ENCODE measurements around the gene MIP. TPM values are rescaled to one million over a fixed set of nuclear protein-coding genes. Genes with fewer than 3 reads are reported as not detected.

MIP gene
- total and polyA plus RNA-seq, 10 of the 15 experiments (the other 5 are each of a cell fraction or from before 2014, with no cell fraction given) = 0.04 to 0.18 (median 0.11) TPM; not detected in 3

GRCh38 chr12:56448860-56449621 lies 5.4 kb downstream of the MIP start, which contains the start of gene TIMELESS (continued):
- TF ChIP-seq, protein P1, sequence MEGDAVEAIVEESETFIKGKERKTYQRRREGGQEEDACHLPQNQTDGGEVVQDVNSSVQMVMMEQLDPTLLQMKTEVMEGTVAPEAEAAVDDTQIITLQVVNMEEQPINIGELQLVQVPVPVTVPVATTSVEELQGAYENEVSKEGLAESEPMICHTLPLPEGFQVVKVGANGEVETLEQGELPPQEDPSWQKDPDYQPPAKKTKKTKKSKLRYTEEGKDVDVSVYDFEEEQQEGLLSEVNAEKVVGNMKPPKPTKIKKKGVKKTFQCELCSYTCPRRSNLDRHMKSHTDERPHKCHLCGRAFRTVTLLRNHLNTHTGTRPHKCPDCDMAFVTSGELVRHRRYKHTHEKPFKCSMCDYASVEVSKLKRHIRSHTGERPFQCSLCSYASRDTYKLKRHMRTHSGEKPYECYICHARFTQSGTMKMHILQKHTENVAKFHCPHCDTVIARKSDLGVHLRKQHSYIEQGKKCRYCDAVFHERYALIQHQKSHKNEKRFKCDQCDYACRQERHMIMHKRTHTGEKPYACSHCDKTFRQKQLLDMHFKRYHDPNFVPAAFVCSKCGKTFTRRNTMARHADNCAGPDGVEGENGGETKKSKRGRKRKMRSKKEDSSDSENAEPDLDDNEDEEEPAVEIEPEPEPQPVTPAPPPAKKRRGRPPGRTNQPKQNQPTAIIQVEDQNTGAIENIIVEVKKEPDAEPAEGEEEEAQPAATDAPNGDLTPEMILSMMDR (IDR thresholded peaks at IDR 0.05 in 2 of 3, conservative IDR thresholded peaks at IDR 0.05 in 1 of 3; ENCODE audit: control insufficient read depth in 2 of 3, extremely low read depth in 1 of 3, insufficient read depth in 1 of 3, low read depth in 3 of 3, low read length in 3 of 3) = no peak
- TF ChIP-seq EGR1 (IDR thresholded peaks at IDR 0.05; ENCODE audit: borderline replicate concordance in 1 of 2, low read depth in 2 of 2, low read length in 2 of 2) (no peak), REST (IDR thresholded peaks at IDR 0.05; ENCODE audit: low read depth, low read length) (no peak), KAT2A (conservative IDR thresholded peaks at IDR 0.05; ENCODE audit: control insufficient read depth, low read depth, low read length) (no peak), RAD21 (IDR thresholded peaks at IDR 0.05; ENCODE audit: insufficient read depth, low read depth, low read length) (no peak), MYB (IDR thresholded peaks at IDR 0.05; ENCODE audit: borderline replicate concordance, low read depth, low read length) (no peak), IRF4 (IDR thresholded peaks at IDR 0.05; ENCODE audit: low read depth, low read length) (no peak), RB1 (IDR thresholded peaks at IDR 0.05; ENCODE audit: borderline replicate concordance) (peak; percentile 100), RCOR1 (conservative IDR thresholded peaks at IDR 0.05; ENCODE audit: low read depth, low read length) (no peak), HCFC1 (IDR thresholded peaks at IDR 0.05; ENCODE audit: low read length) (no peak), NRF1 (conservative IDR thresholded peaks at IDR 0.05; ENCODE audit: low read depth, low read length) (peak; percentile 49), RUNX3 (IDR thresholded peaks at IDR 0.05; ENCODE audit: low read length) (0 out of 2 replicates have a peak, but pooled peaks have one; percentile 7), NFIC (IDR thresholded peaks at IDR 0.05; ENCODE audit: low read depth, low read length) (no peak), NR2F1 (conservative IDR thresholded peaks at IDR 0.05) (no peak), BCL11A (IDR thresholded peaks at IDR 0.05; ENCODE audit: low read depth, low read length) (no peak), ZNF592 (IDR thresholded peaks at IDR 0.05) (no peak)
- TF ChIP-seq, protein P2, sequence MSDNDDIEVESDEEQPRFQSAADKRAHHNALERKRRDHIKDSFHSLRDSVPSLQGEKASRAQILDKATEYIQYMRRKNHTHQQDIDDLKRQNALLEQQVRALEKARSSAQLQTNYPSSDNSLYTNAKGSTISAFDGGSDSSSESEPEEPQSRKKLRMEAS (IDR thresholded peaks at IDR 0.05; ENCODE audit: low read depth, low read length) = peak; percentile 54; the same call in 1 of the 2 replicates

Data from GM12878 (cell line).